Measurements from ENCODE around the gene HCN1. TPM values are rescaled to one million over a fixed set of nuclear protein-coding genes. Genes with fewer than 3 reads are reported as not detected.

HCN1 gene
- total and polyA plus RNA-seq, 2 of the 8 experiments (the other 6 are each of a cell fraction or from before 2014, with no cell fraction given), result 1.1 to 6.7 TPM

GRCh38 chr5:45507178-45507577 lies 189.0 kb downstream of the HCN1 start:
- H3K4ac ChIP-seq (replicated peaks; ENCODE audit: insufficient read length, low read depth, low read length), result no peak overlapping the region
- peak; percentile 19 for FAIRE-seq
- no peaks in the 10 kb centered on the region for H4K20me1 ChIP-seq (replicated peaks in 1 of 2; ENCODE audit: control insufficient read depth in 1 of 2, insufficient read depth in 2 of 2, low read length in 2 of 2)
- H4K5ac ChIP-seq (ENCODE audit: insufficient read length, low read depth, low read length), result no peak overlapping the region
- H2AFZ ChIP-seq (ENCODE audit: low read length), result no peak overlapping the region
- no peaks in the 10 kb centered on the region for H3K79me2 ChIP-seq (ENCODE audit: control insufficient read depth in 1 of 2, insufficient read depth in 2 of 2, low read length in 2 of 2)
- H3K4me2 ChIP-seq (ENCODE audit: insufficient read depth in 1 of 2, low read depth in 2 of 2, low read length in 2 of 2), result no peak overlapping the region
- DNase-seq (ENCODE audit: low read depth in 1 of 2, low spot score in 2 of 2), result no peak
- no peak overlapping the region for H2AK5ac ChIP-seq (ENCODE audit: low read depth, low read length)
- H2BK5ac ChIP-seq (ENCODE audit: low read depth, low read length), result no peak overlapping the region
- POLR2A ChIA-PET (ENCODE audit: partially characterized antibody), result no interaction called here
- no peak overlapping the region for H2BK15ac ChIP-seq (ENCODE audit: low read length)
- H3K56ac ChIP-seq (replicated peaks; ENCODE audit: insufficient read length, low read depth, low read length), result no peak overlapping the region
- H3K36me3 ChIP-seq (ENCODE audit: control insufficient read depth in 2 of 4, insufficient read depth in 4 of 4, low read length in 3 of 4), result no peaks in the 10 kb centered on the region
- no peak overlapping the region for H3K23ac ChIP-seq (ENCODE audit: insufficient read length)
- H3K79me1 ChIP-seq (ENCODE audit: low read depth, low read length), result no peaks in the 10 kb centered on the region
- no peak overlapping the region for H4K91ac ChIP-seq (replicated peaks; ENCODE audit: insufficient read length, low read length)
- H3K14ac ChIP-seq (ENCODE audit: insufficient read length), result no peak overlapping the region
- WGBS, 2 experiments (ENCODE audit: extremely low coverage in 1 of 2, insufficient coverage in 1 of 2, insufficient read length in 1 of 2, insufficient replicate concordance in 2 of 2, low coverage in 1 of 2, low lambda C conversion rate in 2 of 2, missing lambda C conversion rate in 1 of 2), result 95% methylated on average over 1 of the region's 1 CpG; no CpG with 5 or more reads in 1 of the 2 experiments
- no peak overlapping the region for H3K27ac ChIP-seq (ENCODE audit: low read depth, low read length)
- H3K9me3 ChIP-seq (ENCODE audit: insufficient read depth in 2 of 2, low read depth in 1 of 2, low read length in 1 of 2), result no peaks in the 10 kb centered on the region
- H3K4me1 ChIP-seq (replicated peaks in 1 of 4; ENCODE audit: control insufficient read depth in 3 of 4, insufficient read depth in 4 of 4, low read length in 3 of 4), result no peaks in the 10 kb centered on the region
- no peaks in the 10 kb centered on the region for H3K23me2 ChIP-seq (ENCODE audit: low read depth, low read length)
- no peak overlapping the region for H3K18ac ChIP-seq (ENCODE audit: extremely low read depth, low read length)
- no peak overlapping the region for H2BK20ac ChIP-seq (ENCODE audit: low read length)
- H4K8ac ChIP-seq (ENCODE audit: extremely low read depth, insufficient read depth, low read length), result no peak overlapping the region
- no peak overlapping the region for H2BK120ac ChIP-seq (replicated peaks; ENCODE audit: low read depth, low read length)
- H3K4me3 ChIP-seq (ENCODE audit: extremely low read depth in 1 of 4, insufficient read depth in 2 of 4, low read depth in 3 of 4, low read length in 4 of 4), result no peak overlapping the region
- no peak overlapping the region for H3K9ac ChIP-seq (replicated peaks in 1 of 4; ENCODE audit: extremely low read depth in 1 of 4, low read depth in 3 of 4, low read length in 3 of 4)
- H3K27me3 ChIP-seq (replicated peaks in 1 of 4; ENCODE audit: control insufficient read depth in 3 of 4, extremely low read depth in 1 of 4, insufficient read depth in 3 of 4, low read length in 3 of 4), result no peaks in the 10 kb centered on the region
- no peak overlapping the region for H2BK12ac ChIP-seq (ENCODE audit: low read depth, low read length)
- CTCF ChIA-PET (ENCODE audit: partially characterized antibody), result interaction anchor here (0.6 to 1.3 kb wide), 3 partner anchors 12 to 555 kb away, joined by 3 to 4 read pairs (median 3); no protein-coding TSS in a partner anchor
- TF ChIP-seq CHD1 (IDR thresholded peaks at IDR 0.05; ENCODE audit: low read depth, low read length) (no peak), HDAC2 (IDR thresholded peaks at IDR 0.05; ENCODE audit: borderline replicate concordance in 1 of 2, low read depth in 2 of 2, low read length in 2 of 2) (no peak)

Data from H1 (cell line).